RWPE2 (cell line): ENCODE data around the gene CCDC88A.
A peak's percentile ranks its signal among the peaks of the same experiment; 100 is the strongest.

Experiments
- ATAC-seq: fragments of 200-7000 bp; cut with Tn5 transposase; 3 replicates; pipeline ENCODE4 v1.9.1; 2021; ENCODE audit warnings: low read depth
- DNase-seq: peaks from one replicate; pipeline ENCODE4 v3.0.0-alpha.2; 2020; ENCODE audit warnings: low spot score
- H3K27ac ChIP-seq: fragments of 450-650 bp; 2 replicates; pipeline ENCODE4 v1.5.1; 2017; ENCODE audit warnings: mild to moderate bottlenecking; ENCODE audit not compliant: poor library complexity, severe bottlenecking
- H3K27me3 ChIP-seq: fragments of 250-450 bp; sonication (Bioruptor Pico); 2 replicates; pipeline ENCODE4 v1.5.1; 2021; ENCODE audit warnings: mild to moderate bottlenecking, moderate library complexity; ENCODE audit not compliant: insufficient read depth, poor library complexity, severe bottlenecking
- H3K36me3 ChIP-seq: fragments of 250-450 bp; sonication (Bioruptor Pico); 2 replicates; pipeline ENCODE4 v1.5.1; 2020; ENCODE audit warnings: low read depth, mild to moderate bottlenecking, moderate library complexity
- H3K4me1 ChIP-seq: fragments of 250-450 bp; sonication (Bioruptor Pico); 2 replicates; pipeline ENCODE4 v1.5.1; 2021; ENCODE audit warnings: mild to moderate bottlenecking, moderate library complexity; ENCODE audit not compliant: insufficient read depth, poor library complexity, severe bottlenecking
- H3K4me3 ChIP-seq: fragments of 250-450 bp; sonication (Bioruptor Pico); 2 replicates; pipeline ENCODE4 v1.5.1; 2021; ENCODE audit warnings: mild to moderate bottlenecking, moderate library complexity; ENCODE audit not compliant: severe bottlenecking
- H3K9me3 ChIP-seq: fragments of 250-450 bp; sonication (Bioruptor Pico); 2 replicates; pipeline ENCODE4 v1.5.1; 2021; ENCODE audit warnings: mild to moderate bottlenecking, moderate library complexity; ENCODE audit not compliant: severe bottlenecking
- CTCF ChIP-seq: fragments of 450-650 bp; IDR thresholded peaks from one replicate; pipeline ENCODE4 v1.5.1; 2017; ENCODE audit warnings: mild to moderate bottlenecking, moderate library complexity; ENCODE audit not compliant: poor library complexity, severe bottlenecking

Gene CCDC88A

DNA sequence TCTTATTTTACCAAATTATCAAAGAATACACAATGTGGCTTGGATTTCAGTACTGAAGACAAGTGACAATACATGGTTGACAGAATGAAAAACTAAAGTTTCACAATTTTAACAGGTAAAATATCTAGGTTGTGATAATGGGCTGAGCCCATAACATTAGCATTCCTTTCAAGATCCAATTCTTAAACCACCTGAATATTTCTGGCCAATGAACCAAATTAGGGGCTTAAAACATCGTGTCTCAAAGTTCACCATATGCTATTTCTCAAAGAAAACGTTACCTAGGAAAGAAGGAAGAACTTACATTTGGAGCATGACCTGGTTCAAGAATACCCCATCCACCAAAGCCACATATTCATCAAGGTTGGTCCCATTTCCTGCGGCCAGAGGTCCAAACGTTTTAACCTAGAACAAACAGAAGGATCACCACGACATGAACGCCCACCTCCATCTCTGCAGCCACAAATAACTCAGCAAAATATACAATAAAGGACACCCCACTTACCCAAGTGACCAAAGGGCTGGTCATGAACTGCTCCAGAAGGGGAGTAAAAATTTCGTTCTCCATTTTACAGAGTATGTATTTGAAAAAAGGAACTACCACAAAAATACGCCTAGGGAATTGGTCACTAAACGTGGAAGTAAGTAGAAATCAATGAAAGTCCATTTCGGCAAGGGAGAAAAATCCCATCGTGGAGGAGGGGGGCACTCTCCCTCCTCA lies 984 bp downstream of the CCDC88A start:
- DNase-seq = no peak
- ATAC-seq = no peak; the same call in 2 of the 3 replicates
- Histone ChIP-seq H3K9me3 (no peaks in the 10 kb centered on the region), H3K4me3 (peak overlapping the region; percentile 53), H3K4me1 (peaks cover 13% of the 10 kb centered on the region), H3K27ac (peak overlapping the region; percentile 67), H3K36me3 (no peaks in the 10 kb centered on the region; the same call in 1 of the 2 replicates), H3K27me3 (no peaks in the 10 kb centered on the region)
- no peak for TF ChIP-seq CTCF

GRCh38 chr2:55418072-55418471 lies 1.6 kb downstream of the CCDC88A start:
- Histone ChIP-seq H3K27me3 (no peaks in the 10 kb centered on the region), H3K36me3 (no peaks in the 10 kb centered on the region; the same call in 1 of the 2 replicates), H3K4me1 (peaks cover 13% of the 10 kb centered on the region), H3K27ac (peak overlapping the region; percentile 67), H3K9me3 (no peaks in the 10 kb centered on the region), H3K4me3 (peak overlapping the region; percentile 53)
- no peak for TF ChIP-seq CTCF
- DNase-seq = no peak
- no peak for ATAC-seq

DNA sequence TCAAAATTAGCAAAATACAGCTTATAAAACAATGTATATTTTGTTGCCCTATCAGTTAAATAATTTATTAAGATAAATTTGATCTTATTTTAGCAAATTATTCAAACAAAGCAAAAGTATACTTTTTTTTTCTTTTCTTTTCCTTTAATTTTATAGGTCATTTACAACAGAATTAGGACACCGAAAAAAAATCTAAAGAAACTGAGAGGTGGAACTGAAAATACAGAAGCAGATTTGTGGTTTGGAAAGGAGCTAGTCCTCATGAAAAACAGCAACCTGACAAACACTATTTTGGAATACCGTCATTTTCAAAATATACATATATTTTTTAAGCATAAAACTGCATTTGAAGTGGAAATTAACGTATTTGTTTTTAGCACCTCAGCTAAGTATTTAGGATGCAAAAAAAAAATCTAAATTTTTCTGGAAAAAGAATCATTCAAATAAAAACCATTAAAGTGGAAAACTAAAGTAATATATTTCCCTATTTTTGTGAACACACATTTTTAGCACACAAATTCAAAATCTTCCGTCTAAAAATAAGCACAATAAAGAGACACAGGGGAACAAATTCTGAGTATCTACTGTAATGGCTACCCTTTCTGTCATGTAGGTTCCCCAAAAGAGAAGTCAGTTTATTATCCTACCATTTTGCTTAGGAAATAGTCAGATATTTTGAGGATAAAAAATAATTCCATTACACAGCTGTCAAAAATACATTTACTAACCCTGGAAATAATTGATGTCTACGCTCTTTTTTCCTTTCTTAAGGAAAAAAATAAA lies 2.7 kb downstream of the CCDC88A start:
- no peaks in the 10 kb centered on the region for H3K27me3 ChIP-seq
- no peaks in the 10 kb centered on the region for H3K9me3 ChIP-seq
- ATAC-seq (no peak), DNase-seq (no peak)
- H3K4me3 ChIP-seq = peak overlapping the region; percentile 53
- TF ChIP-seq CTCF = no peak
- H3K36me3 ChIP-seq = peaks cover 10% of the 10 kb centered on the region
- no peak overlapping the region for H3K27ac ChIP-seq
- peaks cover 13% of the 10 kb centered on the region for H3K4me1 ChIP-seq

- no peaks in the 10 kb centered on the region for H3K9me3 ChIP-seq
- TF ChIP-seq CTCF = no peak
- no peak overlapping the region for H3K27ac ChIP-seq
- H3K4me3 ChIP-seq = no peak overlapping the region
- no peaks in the 10 kb centered on the region for H3K27me3 ChIP-seq
- DNase-seq = no peak
- H3K4me1 ChIP-seq = peaks cover 11% of the 10 kb centered on the region
- peaks cover 21% of the 10 kb centered on the region for H3K36me3 ChIP-seq
- ATAC-seq = no peak
Observed at GRCh38 chr2:55415300-55415699, 4.4 kb downstream of the CCDC88A start.
